MCF 10A (cell line): ENCODE measurements around the gene POLR3B. TPM values are rescaled to one million over a fixed set of nuclear protein-coding genes. Genes with fewer than 3 reads are reported as not detected.

ENCODE experiments used
- BruUV-seq: library from RNA; stranded (reverse); fragments of 400-500 nt; replicated peaks from 2 replicates; lab custom pipeline; 2021; lab: Mats Ljungman, UMichigan
- CTCF ChIA-PET: fragments of 300-600 bp; sonication (Branson Sonifier 250); formaldehyde crosslinking; extraction: SDS; loops from one replicate; lab custom pipeline; 2021; ENCODE audit warnings: antibody characterized with exemption, inconsistent platforms; lab: Yijun Ruan, JAX
- POLR2A ChIA-PET: fragments of 300-600, 350-650 bp; sonication (Branson Sonifier 250); formaldehyde crosslinking; extraction: SDS; loops from one replicate; lab custom pipeline; 2020; ENCODE audit warnings: antibody characterized with exemption, inconsistent platforms; lab: Yijun Ruan, JAX
- DNase-seq: peaks from one replicate; pipeline ENCODE4 v3.0.0-alpha.2; 2018; ENCODE audit not compliant: unreplicated experiment
- H3K27ac Mint-ChIP-seq: one replicate; pipeline ENCODE4 v1.8.0; 2022; ENCODE audit warnings: mild to moderate bottlenecking, low read depth, mixed read lengths; ENCODE audit not compliant: unreplicated experiment
- H3K27me3 Mint-ChIP-seq: one replicate; pipeline ENCODE4 v1.8.0; 2022; ENCODE audit warnings: mixed read lengths; ENCODE audit not compliant: insufficient read depth, unreplicated experiment
- H3K36me3 Mint-ChIP-seq: one replicate; pipeline ENCODE4 v1.8.0; 2022; ENCODE audit warnings: mild to moderate bottlenecking, moderate library complexity, mixed read lengths; ENCODE audit not compliant: insufficient read depth, unreplicated experiment
- H3K4me1 Mint-ChIP-seq: one replicate; pipeline ENCODE4 v1.8.0; 2022; ENCODE audit warnings: mixed read lengths; ENCODE audit not compliant: insufficient read depth, unreplicated experiment
- H3K4me3 Mint-ChIP-seq: one replicate; pipeline ENCODE4 v1.8.0; 2022; ENCODE audit warnings: mild to moderate bottlenecking, moderate library complexity, mixed read lengths; ENCODE audit not compliant: unreplicated experiment
- H3K9me3 Mint-ChIP-seq: one replicate; pipeline ENCODE4 v1.8.0; 2022; ENCODE audit warnings: mixed read lengths; ENCODE audit not compliant: unreplicated experiment
- CTCF ChIP-seq: fragments of 200-600 bp; IDR thresholded peaks from one replicate; pipeline ENCODE4 v1.8.0; 2022; ENCODE audit warnings: antibody characterized with exemption, mild to moderate bottlenecking; ENCODE audit not compliant: unreplicated experiment
- intact Hi-C: fragments of 100-400 bp; cut with micrococcal nuclease; formaldehyde crosslinking; loops from 2 replicates; pipeline ENCODE4 v1.14.1; 2022
- total RNA-seq: library from RNA; stranded (reverse); gene quantifications from 2 replicates; pipeline ENCODE4 v1.2.3, GENCODE V29; 2022

Gene POLR3B
- total RNA-seq, 1 experiment from 2014 or later: 15.7 TPM

DNA sequence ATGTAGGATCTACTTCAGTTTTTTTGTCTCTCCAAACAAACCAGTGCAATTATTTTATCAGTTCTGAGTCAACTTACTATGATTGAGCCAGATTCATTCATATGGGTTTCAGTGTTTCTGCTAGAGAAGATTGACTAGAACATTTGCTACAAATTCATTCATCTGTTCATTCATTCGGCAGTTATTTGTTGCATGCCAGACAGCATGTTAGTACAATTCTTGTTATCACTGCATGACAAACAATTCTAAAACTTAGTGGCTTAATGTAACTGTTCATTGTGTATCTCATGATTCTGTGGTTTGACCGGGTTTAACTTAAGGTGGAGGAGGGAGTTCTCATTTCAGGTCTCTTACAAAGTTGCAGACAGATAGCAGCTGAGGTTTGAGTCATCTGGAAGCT lies 52.3 kb downstream of the POLR3B start:
- Mint-ChIP-seq H3K4me1 (no peaks in the 10 kb centered on the region), H3K4me3 (no peak overlapping the region), H3K9me3 (no peaks in the 10 kb centered on the region), H3K27me3 (no peaks in the 10 kb centered on the region), H3K27ac (no peak overlapping the region), H3K36me3 (peaks cover 19% of the 10 kb centered on the region)
- POLR2A ChIA-PET: interaction anchor here (0.6 kb wide), 1 partner anchor 448 kb away, joined by 5 read pairs; no protein-coding TSS in a partner anchor
- TF ChIP-seq CTCF: no peak
- DNase-seq: no peak
- no TSS peak for BruUV-seq
- CTCF ChIA-PET: interaction anchor here (0.6 kb wide), 1 partner anchor 439 kb away, joined by 3 read pairs; no protein-coding TSS in a partner anchor
- intact Hi-C loops: no loop called here

- no TSS peak for BruUV-seq
- TF ChIP-seq CTCF: no peak
- no peaks in the 10 kb centered on the region for H3K27me3 Mint-ChIP-seq
- peaks cover 1% of the 10 kb centered on the region for H3K4me1 Mint-ChIP-seq
- CTCF ChIA-PET: no interaction called here
- no peaks in the 10 kb centered on the region for H3K9me3 Mint-ChIP-seq
- intact Hi-C loops: no loop called here
- H3K36me3 Mint-ChIP-seq: peaks cover 30% of the 10 kb centered on the region
- POLR2A ChIA-PET: no interaction called here
- no peak overlapping the region for H3K27ac Mint-ChIP-seq
- H3K4me3 Mint-ChIP-seq: no peak overlapping the region
- no peak for DNase-seq
Measured at GRCh38 chr12:106412563-106412962, 55.0 kb downstream of the POLR3B start.

DNA sequence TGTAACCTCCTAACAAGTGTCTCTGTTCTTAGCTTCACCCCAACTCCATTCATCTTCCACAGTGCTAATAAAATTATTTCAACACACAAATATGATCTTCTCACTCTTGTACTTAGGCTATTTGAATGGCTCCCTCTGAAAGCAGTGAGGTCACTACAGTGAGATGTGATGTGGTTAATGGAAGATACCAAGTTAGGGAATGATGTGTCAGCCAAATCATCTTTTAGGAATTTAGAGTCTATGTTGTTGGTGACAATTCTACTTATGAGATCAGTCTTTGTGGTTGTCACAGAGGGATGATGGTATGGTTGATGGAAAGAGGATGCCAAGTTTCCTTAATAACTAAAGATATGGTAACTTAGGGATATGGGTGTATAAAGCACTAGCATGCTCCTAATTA lies 57.6 kb downstream of the POLR3B start:
- no TSS peak for BruUV-seq
- DNase-seq: no peak
- H3K9me3 Mint-ChIP-seq: no peaks in the 10 kb centered on the region
- TF ChIP-seq CTCF: no peak
- no peak overlapping the region for H3K4me3 Mint-ChIP-seq
- POLR2A ChIA-PET: no interaction called here
- intact Hi-C loops: no loop called here
- CTCF ChIA-PET: no interaction called here
- no peaks in the 10 kb centered on the region for H3K27me3 Mint-ChIP-seq
- H3K4me1 Mint-ChIP-seq: peaks cover 17% of the 10 kb centered on the region
- peaks cover 34% of the 10 kb centered on the region for H3K36me3 Mint-ChIP-seq
- no peak overlapping the region for H3K27ac Mint-ChIP-seq

GRCh38 chr12:106416273-106416672 lies 58.7 kb downstream of the POLR3B start:
- ChIA-PET CTCF (interaction anchor here (1.9 kb wide), 1 partner anchor 503 kb away, joined by 6 read pairs; no protein-coding TSS in a partner anchor), POLR2A (no interaction called here)
- Mint-ChIP-seq H3K27ac (no peak overlapping the region), H3K36me3 (peaks cover 27% of the 10 kb centered on the region), H3K27me3 (no peaks in the 10 kb centered on the region), H3K9me3 (no peaks in the 10 kb centered on the region), H3K4me1 (peaks cover 17% of the 10 kb centered on the region), H3K4me3 (no peak overlapping the region)
- DNase-seq: no peak
- TF ChIP-seq CTCF: no peak
- intact Hi-C loops: no loop called here
- no TSS peak for BruUV-seq
